A549 (cell line): ENCODE measurements around the gene MBP.

Source experiments
- BHLHE40 ChIP-seq: IDR thresholded peaks from 2 replicates; pipeline ENCODE4 v1.6.1; 2012; ENCODE audit warnings: low read depth, low read length, inconsistent platforms
- EHMT2 ChIP-seq: fragments of 200-600 bp; sonication (generic); IDR thresholded peaks from 2 replicates; pipeline ENCODE4 v1.6.1; 2016; ENCODE audit warnings: antibody characterized with exemption, low read depth, mild to moderate bottlenecking, moderate library complexity
- EP300 ChIP-seq, 2 experiments: fragments of >200 bp; sonication (Bioruptor Twin); formaldehyde crosslinking; IDR thresholded peaks; 2 replicates in 1 of 2; 3 replicates in 1 of 2; pipeline ENCODE4 v1.6.1; 2016 to 2017
- GATA3 ChIP-seq: IDR thresholded peaks from 2 replicates; pipeline ENCODE4 v1.6.1; 2012; ENCODE audit warnings: borderline replicate concordance
- RCOR1 ChIP-seq: fragments of 150-350 bp; IDR thresholded peaks from 2 replicates; pipeline ENCODE4 v1.6.1; 2014; ENCODE audit warnings: antibody characterized with exemption, low read length, low read depth
- ZC3H11A ChIP-seq: fragments of 450-650 bp; IDR thresholded peaks from 2 replicates; pipeline ENCODE4 v1.6.1; 2014; ENCODE audit warnings: antibody characterized with exemption, mild to moderate bottlenecking
- TF ChIP-seq, protein P1 (sequence below): fragments of >200 bp; sonication (Bioruptor Twin); formaldehyde crosslinking; IDR thresholded peaks from 3 replicates; pipeline ENCODE4 v1.5.1; 2016
- TF ChIP-seq, protein P2 (sequence below): fragments of >200 bp; sonication (Bioruptor Twin); formaldehyde crosslinking; IDR thresholded peaks from 3 replicates; pipeline ENCODE4 v1.6.1; 2016

DNA sequence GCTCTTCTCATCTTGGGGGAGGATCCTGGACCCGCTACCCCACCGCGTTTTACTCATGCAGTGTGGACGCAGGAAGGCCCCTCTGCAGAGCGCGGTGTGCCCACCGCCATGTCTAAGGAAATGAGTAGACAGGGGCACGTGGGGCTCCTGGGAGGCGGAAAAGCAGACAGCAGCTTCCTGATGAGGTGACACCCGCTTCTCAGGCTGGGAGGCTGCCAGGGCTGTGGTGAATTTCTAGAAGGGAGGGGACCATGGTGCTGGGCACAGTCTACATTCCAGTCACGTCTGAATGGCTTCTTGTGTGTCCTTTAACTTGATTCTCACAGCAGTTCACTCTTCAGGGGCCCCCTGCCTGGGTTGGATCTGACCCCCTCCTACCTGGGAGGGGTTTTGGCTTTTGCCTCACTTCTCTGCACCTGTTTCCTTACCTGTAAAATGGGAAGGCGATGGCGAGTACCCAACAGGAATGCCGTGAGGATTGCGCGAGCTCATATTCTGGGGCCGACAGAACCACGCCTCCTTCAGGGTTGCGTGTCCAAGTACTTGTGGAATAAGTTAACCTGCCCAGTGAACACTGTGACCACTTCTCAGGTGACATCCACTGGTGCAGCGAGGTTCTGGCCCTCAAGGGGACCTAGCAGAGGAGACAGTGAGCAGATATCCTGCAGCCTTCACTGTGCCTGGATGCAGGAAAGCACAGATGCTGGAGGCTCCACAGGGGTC, 32.3 kb upstream of the MBP start:
- TF ChIP-seq, protein P1, sequence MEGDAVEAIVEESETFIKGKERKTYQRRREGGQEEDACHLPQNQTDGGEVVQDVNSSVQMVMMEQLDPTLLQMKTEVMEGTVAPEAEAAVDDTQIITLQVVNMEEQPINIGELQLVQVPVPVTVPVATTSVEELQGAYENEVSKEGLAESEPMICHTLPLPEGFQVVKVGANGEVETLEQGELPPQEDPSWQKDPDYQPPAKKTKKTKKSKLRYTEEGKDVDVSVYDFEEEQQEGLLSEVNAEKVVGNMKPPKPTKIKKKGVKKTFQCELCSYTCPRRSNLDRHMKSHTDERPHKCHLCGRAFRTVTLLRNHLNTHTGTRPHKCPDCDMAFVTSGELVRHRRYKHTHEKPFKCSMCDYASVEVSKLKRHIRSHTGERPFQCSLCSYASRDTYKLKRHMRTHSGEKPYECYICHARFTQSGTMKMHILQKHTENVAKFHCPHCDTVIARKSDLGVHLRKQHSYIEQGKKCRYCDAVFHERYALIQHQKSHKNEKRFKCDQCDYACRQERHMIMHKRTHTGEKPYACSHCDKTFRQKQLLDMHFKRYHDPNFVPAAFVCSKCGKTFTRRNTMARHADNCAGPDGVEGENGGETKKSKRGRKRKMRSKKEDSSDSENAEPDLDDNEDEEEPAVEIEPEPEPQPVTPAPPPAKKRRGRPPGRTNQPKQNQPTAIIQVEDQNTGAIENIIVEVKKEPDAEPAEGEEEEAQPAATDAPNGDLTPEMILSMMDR, result no peak
- TF ChIP-seq GATA3, result no peak
- TF ChIP-seq ZC3H11A, result no peak
- TF ChIP-seq EP300 (IDR thresholded peaks at IDR 0.05), result no peak
- TF ChIP-seq, protein P2, sequence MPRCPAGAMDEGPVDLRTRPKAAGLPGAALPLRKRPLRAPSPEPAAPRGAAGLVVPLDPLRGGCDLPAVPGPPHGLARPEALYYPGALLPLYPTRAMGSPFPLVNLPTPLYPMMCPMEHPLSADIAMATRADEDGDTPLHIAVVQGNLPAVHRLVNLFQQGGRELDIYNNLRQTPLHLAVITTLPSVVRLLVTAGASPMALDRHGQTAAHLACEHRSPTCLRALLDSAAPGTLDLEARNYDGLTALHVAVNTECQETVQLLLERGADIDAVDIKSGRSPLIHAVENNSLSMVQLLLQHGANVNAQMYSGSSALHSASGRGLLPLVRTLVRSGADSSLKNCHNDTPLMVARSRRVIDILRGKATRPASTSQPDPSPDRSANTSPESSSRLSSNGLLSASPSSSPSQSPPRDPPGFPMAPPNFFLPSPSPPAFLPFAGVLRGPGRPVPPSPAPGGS, result no peak
- no peak for TF ChIP-seq EHMT2
- TF ChIP-seq RCOR1, result no peak
- TF ChIP-seq BHLHE40, result no peak
